ENCODE data around the gene PJVK. TPM values are rescaled to one million over a fixed set of nuclear protein-coding genes. Genes with fewer than 3 reads are reported as not detected.

Gene PJVK
- total and polyA plus RNA-seq, 2 of the 13 experiments (the other 11 are each of a cell fraction or from before 2014, with no cell fraction given): 1.2 to 2.6 TPM

DNA sequence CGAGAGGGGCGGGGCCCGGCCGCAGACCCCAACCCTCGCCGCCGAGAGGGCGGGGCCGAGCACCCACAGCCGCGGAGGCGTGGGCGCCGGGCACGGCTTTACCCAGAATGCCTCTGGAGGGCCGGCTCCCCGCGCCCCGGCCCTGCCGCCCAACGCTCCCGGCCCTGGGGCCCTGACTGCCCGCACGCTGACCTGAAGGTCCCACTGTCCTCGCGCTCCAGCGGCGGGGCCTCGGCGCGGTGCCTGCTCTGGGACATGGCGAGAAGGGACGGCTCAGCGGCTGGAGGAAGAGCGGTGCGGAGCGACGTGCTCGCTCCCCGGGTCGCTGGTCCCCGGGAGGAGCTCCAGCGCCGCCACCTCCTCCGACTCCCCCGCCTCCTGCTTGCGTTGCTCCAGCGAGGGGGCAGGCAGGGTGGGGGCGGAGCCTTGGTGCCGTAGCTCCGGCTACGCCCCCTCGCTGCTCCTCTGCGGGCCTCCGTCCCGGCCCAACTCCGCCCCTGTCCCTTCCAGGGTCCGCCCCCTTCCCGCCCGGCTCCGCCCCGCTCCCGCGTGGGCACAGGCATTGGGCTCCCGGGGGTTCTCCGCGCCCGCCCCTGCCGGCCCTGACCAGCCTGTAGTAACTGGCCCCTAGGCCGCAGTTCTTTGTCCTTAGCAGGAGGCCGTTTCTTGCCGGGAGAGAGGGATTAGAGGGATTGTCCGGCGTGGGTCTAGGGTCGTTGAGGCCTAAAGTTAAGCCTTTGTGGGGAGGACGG lies at the start of gene PJVK, which contains the start of gene PRKRA (continued):
- TF ChIP-seq ZNF33B (CRISPR knock-in tag; IDR thresholded peaks at IDR 0.05) (0 out of 2 replicates have a peak, but pooled peaks have one; percentile 44), RXRB (CRISPR knock-in tag; IDR thresholded peaks at IDR 0.05; ENCODE audit: borderline replicate concordance) (peak; percentile 31; the same call in 1 of the 2 replicates), ZNF562 (CRISPR knock-in tag; IDR thresholded peaks at IDR 0.05; ENCODE audit: borderline replicate concordance) (no peak), ZSCAN30 (CRISPR knock-in tag; IDR thresholded peaks at IDR 0.05) (no peak), ATF7 (IDR thresholded peaks at IDR 0.05) (no peak), ATF7 (CRISPR knock-in tag; IDR thresholded peaks at IDR 0.05) (peak; percentile 58; the same call in 1 of the 2 replicates), JDP2 (CRISPR knock-in tag; IDR thresholded peaks at IDR 0.05; ENCODE audit: borderline replicate concordance) (no peak), GLI4 (CRISPR knock-in tag; IDR thresholded peaks at IDR 0.05; ENCODE audit: borderline replicate concordance) (peak; percentile 29; the same call in 1 of the 2 replicates), SIX4 (CRISPR knock-in tag; IDR thresholded peaks at IDR 0.05) (no peak; the same call in 1 of the 2 replicates)
- TF ChIP-seq, protein P1, sequence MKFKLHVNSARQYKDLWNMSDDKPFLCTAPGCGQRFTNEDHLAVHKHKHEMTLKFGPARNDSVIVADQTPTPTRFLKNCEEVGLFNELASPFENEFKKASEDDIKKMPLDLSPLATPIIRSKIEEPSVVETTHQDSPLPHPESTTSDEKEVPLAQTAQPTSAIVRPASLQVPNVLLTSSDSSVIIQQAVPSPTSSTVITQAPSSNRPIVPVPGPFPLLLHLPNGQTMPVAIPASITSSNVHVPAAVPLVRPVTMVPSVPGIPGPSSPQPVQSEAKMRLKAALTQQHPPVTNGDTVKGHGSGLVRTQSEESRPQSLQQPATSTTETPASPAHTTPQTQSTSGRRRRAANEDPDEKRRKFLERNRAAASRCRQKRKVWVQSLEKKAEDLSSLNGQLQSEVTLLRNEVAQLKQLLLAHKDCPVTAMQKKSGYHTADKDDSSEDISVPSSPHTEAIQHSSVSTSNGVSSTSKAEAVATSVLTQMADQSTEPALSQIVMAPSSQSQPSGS (CRISPR knock-in tag; IDR thresholded peaks at IDR 0.05): peak; percentile 62; the same call in 1 of the 2 replicates
- TF ChIP-seq, protein P2, sequence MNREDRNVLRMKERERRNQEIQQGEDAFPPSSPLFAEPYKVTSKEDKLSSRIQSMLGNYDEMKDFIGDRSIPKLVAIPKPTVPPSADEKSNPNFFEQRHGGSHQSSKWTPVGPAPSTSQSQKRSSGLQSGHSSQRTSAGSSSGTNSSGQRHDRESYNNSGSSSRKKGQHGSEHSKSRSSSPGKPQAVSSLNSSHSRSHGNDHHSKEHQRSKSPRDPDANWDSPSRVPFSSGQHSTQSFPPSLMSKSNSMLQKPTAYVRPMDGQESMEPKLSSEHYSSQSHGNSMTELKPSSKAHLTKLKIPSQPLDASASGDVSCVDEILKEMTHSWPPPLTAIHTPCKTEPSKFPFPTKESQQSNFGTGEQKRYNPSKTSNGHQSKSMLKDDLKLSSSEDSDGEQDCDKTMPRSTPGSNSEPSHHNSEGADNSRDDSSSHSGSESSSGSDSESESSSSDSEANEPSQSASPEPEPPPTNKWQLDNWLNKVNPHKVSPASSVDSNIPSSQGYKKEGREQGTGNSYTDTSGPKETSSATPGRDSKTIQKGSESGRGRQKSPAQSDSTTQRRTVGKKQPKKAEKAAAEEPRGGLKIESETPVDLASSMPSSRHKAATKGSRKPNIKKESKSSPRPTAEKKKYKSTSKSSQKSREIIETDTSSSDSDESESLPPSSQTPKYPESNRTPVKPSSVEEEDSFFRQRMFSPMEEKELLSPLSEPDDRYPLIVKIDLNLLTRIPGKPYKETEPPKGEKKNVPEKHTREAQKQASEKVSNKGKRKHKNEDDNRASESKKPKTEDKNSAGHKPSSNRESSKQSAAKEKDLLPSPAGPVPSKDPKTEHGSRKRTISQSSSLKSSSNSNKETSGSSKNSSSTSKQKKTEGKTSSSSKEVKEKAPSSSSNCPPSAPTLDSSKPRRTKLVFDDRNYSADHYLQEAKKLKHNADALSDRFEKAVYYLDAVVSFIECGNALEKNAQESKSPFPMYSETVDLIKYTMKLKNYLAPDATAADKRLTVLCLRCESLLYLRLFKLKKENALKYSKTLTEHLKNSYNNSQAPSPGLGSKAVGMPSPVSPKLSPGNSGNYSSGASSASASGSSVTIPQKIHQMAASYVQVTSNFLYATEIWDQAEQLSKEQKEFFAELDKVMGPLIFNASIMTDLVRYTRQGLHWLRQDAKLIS (CRISPR knock-in tag; IDR thresholded peaks at IDR 0.05): peak; percentile 62; the same call in 1 of the 2 replicates
- TF ChIP-seq, protein P3, sequence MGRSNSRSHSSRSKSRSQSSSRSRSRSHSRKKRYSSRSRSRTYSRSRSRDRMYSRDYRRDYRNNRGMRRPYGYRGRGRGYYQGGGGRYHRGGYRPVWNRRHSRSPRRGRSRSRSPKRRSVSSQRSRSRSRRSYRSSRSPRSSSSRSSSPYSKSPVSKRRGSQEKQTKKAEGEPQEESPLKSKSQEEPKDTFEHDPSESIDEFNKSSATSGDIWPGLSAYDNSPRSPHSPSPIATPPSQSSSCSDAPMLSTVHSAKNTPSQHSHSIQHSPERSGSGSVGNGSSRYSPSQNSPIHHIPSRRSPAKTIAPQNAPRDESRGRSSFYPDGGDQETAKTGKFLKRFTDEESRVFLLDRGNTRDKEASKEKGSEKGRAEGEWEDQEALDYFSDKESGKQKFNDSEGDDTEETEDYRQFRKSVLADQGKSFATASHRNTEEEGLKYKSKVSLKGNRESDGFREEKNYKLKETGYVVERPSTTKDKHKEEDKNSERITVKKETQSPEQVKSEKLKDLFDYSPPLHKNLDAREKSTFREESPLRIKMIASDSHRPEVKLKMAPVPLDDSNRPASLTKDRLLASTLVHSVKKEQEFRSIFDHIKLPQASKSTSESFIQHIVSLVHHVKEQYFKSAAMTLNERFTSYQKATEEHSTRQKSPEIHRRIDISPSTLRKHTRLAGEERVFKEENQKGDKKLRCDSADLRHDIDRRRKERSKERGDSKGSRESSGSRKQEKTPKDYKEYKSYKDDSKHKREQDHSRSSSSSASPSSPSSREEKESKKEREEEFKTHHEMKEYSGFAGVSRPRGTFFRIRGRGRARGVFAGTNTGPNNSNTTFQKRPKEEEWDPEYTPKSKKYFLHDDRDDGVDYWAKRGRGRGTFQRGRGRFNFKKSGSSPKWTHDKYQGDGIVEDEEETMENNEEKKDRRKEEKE (IDR thresholded peaks at IDR 0.05): no peak
